BLaER1 treated with 17β-estradiol and CSF1 and Interleukin-3, amounts not matched to agents 10 nM and 100 nM (cell line): ENCODE data around the gene CDON.

Experiments
- H3K27ac ChIP-seq, 11 experiments: shearing (Covaris generic); formaldehyde crosslinking; 2 replicates each; pipeline ENCODE4 v1.8.1; 2022
- H3K27me3 ChIP-seq, 11 experiments: shearing (Covaris generic); formaldehyde crosslinking; 2 replicates each; pipeline ENCODE4 v1.8.1; 2022
- H3K36me3 ChIP-seq, 11 experiments: shearing (Covaris generic); formaldehyde crosslinking; 2 replicates each; pipeline ENCODE4 v1.8.1; 2022
- H3K4me1 ChIP-seq, 10 experiments: shearing (Covaris generic); formaldehyde crosslinking; 2 replicates each; pipeline ENCODE4 v1.8.1; 2022
- H3K4me2 ChIP-seq, 11 experiments: shearing (Covaris generic); formaldehyde crosslinking; 2 replicates each; pipeline ENCODE4 v1.8.1; 2022
- H3K4me3 ChIP-seq, 10 experiments: shearing (Covaris generic); formaldehyde crosslinking; 2 replicates each; pipeline ENCODE4 v1.8.1; 2022
- H3K9ac ChIP-seq, 11 experiments: shearing (Covaris generic); formaldehyde crosslinking; 2 replicates each; pipeline ENCODE4 v1.8.1; 2022
- H3K9me3 ChIP-seq, 11 experiments: shearing (Covaris generic); formaldehyde crosslinking; replicated peaks in 1 of 11; 2 replicates each; pipeline ENCODE4 v1.8.1; 2022
- H4K20me1 ChIP-seq, 11 experiments: shearing (Covaris generic); formaldehyde crosslinking; 2 replicates each; pipeline ENCODE4 v1.8.1; 2022
- Cebpa-rat ChIP-seq, 11 experiments: shearing (Covaris generic); IDR thresholded peaks; 2 replicates each; pipeline ENCODE4 v1.8.1; 2022

CDON gene

GRCh38 chr11:126104420-126104819 is 41.8 kb upstream of the CDON start:
- Histone ChIP-seq H4K20me1 (no peaks in the 10 kb centered on the region; a peak in 1 of 22 replicates), H3K4me1 (peaks cover 0 to 35% (median 20%) of the 10 kb centered on the region in 10 experiments; a peak in 14 of 20 replicates), H3K4me3 (no peak overlapping the region), H3K9ac (no peak overlapping the region), H3K27me3 (no peaks in the 10 kb centered on the region), H3K36me3 (no peaks in the 10 kb centered on the region), H3K4me2 (peak overlapping the region in 8 of 11 experiments; percentile 34 to 80 (median 66); a peak in 15 of 22 replicates), H3K9me3 (no peaks in the 10 kb centered on the region), H3K27ac (no peak overlapping the region)
- no peak for TF ChIP-seq Cebpa-rat (IDR thresholded peaks at IDR 0.05)

GRCh38 chr11:126103150-126103549 is 40.5 kb upstream of the CDON start:
- no peak overlapping the region for H3K9ac ChIP-seq
- no peak for TF ChIP-seq Cebpa-rat (IDR thresholded peaks at IDR 0.05)
- H3K4me3 ChIP-seq = no peak overlapping the region
- H3K27me3 ChIP-seq = no peaks in the 10 kb centered on the region
- H3K4me1 ChIP-seq = peaks cover 0 to 35% (median 20%) of the 10 kb centered on the region in 10 experiments; a peak in 14 of 20 replicates
- no peak overlapping the region for H3K27ac ChIP-seq
- no peaks in the 10 kb centered on the region for H3K9me3 ChIP-seq
- no peaks in the 10 kb centered on the region for H3K36me3 ChIP-seq
- H3K4me2 ChIP-seq = no peak overlapping the region; a peak in 1 of 22 replicates
- no peaks in the 10 kb centered on the region; a peak in 1 of 22 replicates for H4K20me1 ChIP-seq

- H3K9me3 ChIP-seq = no peaks in the 10 kb centered on the region
- H3K4me1 ChIP-seq = peaks cover 0 to 35% (median 20%) of the 10 kb centered on the region in 10 experiments; a peak in 14 of 20 replicates
- no peaks in the 10 kb centered on the region for H3K27me3 ChIP-seq
- no peaks in the 10 kb centered on the region; a peak in 1 of 22 replicates for H4K20me1 ChIP-seq
- no peak overlapping the region; a peak in 1 of 22 replicates for H3K4me2 ChIP-seq
- H3K4me3 ChIP-seq = no peak overlapping the region
- TF ChIP-seq Cebpa-rat (IDR thresholded peaks at IDR 0.05) = no peak
- no peaks in the 10 kb centered on the region for H3K36me3 ChIP-seq
- H3K27ac ChIP-seq = no peak overlapping the region
- H3K9ac ChIP-seq = no peak overlapping the region
These were observed 39.8 kb upstream of the CDON start for GRCh38 chr11:126102436-126102981.

GRCh38 chr11:126101930-126102283 is 39.2 kb upstream of the CDON start:
- Histone ChIP-seq H3K27ac (no peak overlapping the region), H3K4me2 (no peak overlapping the region), H4K20me1 (no peaks in the 10 kb centered on the region; a peak in 1 of 22 replicates), H3K4me3 (no peak overlapping the region), H3K27me3 (no peaks in the 10 kb centered on the region), H3K36me3 (no peaks in the 10 kb centered on the region), H3K4me1 (peaks cover 0 to 35% (median 20%) of the 10 kb centered on the region in 10 experiments; a peak in 14 of 20 replicates), H3K9me3 (no peaks in the 10 kb centered on the region), H3K9ac (no peak overlapping the region)
- no peak for TF ChIP-seq Cebpa-rat (IDR thresholded peaks at IDR 0.05)

- no peak for TF ChIP-seq Cebpa-rat (IDR thresholded peaks at IDR 0.05)
- Histone ChIP-seq H3K27me3 (no peaks in the 10 kb centered on the region), H3K27ac (no peak overlapping the region), H3K9ac (no peak overlapping the region), H3K4me3 (no peak overlapping the region), H3K4me1 (peaks cover 0 to 35% (median 20%) of the 10 kb centered on the region in 10 experiments; a peak in 14 of 20 replicates), H3K36me3 (no peaks in the 10 kb centered on the region), H3K4me2 (no peak overlapping the region), H4K20me1 (no peaks in the 10 kb centered on the region; a peak in 1 of 22 replicates), H3K9me3 (no peaks in the 10 kb centered on the region)
These were observed 38.7 kb upstream of the CDON start for GRCh38 chr11:126101251-126101929.

GRCh38 chr11:126100716-126101115 is 38.0 kb upstream of the CDON start:
- no peaks in the 10 kb centered on the region for H3K27me3 ChIP-seq
- TF ChIP-seq Cebpa-rat (IDR thresholded peaks at IDR 0.05) = no peak
- H3K4me1 ChIP-seq = peaks cover 0 to 29% (median 16%) of the 10 kb centered on the region in 10 experiments; a peak in 14 of 20 replicates
- H4K20me1 ChIP-seq = no peaks in the 10 kb centered on the region; a peak in 1 of 22 replicates
- no peak overlapping the region for H3K4me3 ChIP-seq
- no peaks in the 10 kb centered on the region for H3K9me3 ChIP-seq
- H3K27ac ChIP-seq = no peak overlapping the region
- H3K36me3 ChIP-seq = no peaks in the 10 kb centered on the region
- H3K9ac ChIP-seq = no peak overlapping the region
- no peak overlapping the region for H3K4me2 ChIP-seq

- Histone ChIP-seq H3K9ac (no peak overlapping the region), H3K4me2 (no peak overlapping the region), H3K9me3 (no peaks in the 10 kb centered on the region), H3K4me1 (0 out of 20 replicates have a peak, but pooled peaks cover 0 to 5% (median 0%) of the 10 kb centered on the region in 10 experiments), H3K27me3 (no peaks in the 10 kb centered on the region), H3K27ac (no peak overlapping the region), H3K4me3 (no peak overlapping the region), H4K20me1 (no peaks in the 10 kb centered on the region), H3K36me3 (no peaks in the 10 kb centered on the region)
- TF ChIP-seq Cebpa-rat (IDR thresholded peaks at IDR 0.05) = no peak
These were observed 35.6 kb upstream of the CDON start for GRCh38 chr11:126098204-126098769.

- H3K36me3 ChIP-seq = no peaks in the 10 kb centered on the region
These were observed 33.1 kb upstream of the CDON start for GRCh38 chr11:126095745-126096144.

GRCh38 chr11:126090452-126090851 is 27.8 kb upstream of the CDON start:
- Histone ChIP-seq H3K36me3 (no peaks in the 10 kb centered on the region), H3K9ac (no peak overlapping the region), H3K4me2 (no peak overlapping the region), H4K20me1 (no peaks in the 10 kb centered on the region), H3K27ac (no peak overlapping the region), H3K4me1 (peaks cover 0 to 13% (median 7%) of the 10 kb centered on the region in 10 experiments; a peak in 10 of 20 replicates), H3K4me3 (no peak overlapping the region), H3K27me3 (no peaks in the 10 kb centered on the region), H3K9me3 (peaks cover 0 to 9% (median 0%) of the 10 kb centered on the region in 11 experiments; a peak in 4 of 22 replicates)
- TF ChIP-seq Cebpa-rat (IDR thresholded peaks at IDR 0.05) = no peak

More at GRCh38 chr11:126095745-126096144, 33.1 kb upstream of the CDON start:
- no peaks in the 10 kb centered on the region for H3K4me1 ChIP-seq
- H3K27me3 ChIP-seq = no peaks in the 10 kb centered on the region
- no peak overlapping the region for H3K4me3 ChIP-seq
- no peak overlapping the region for H3K9ac ChIP-seq
- no peaks in the 10 kb centered on the region for H3K9me3 ChIP-seq
- H3K27ac ChIP-seq = no peak overlapping the region
- no peaks in the 10 kb centered on the region for H4K20me1 ChIP-seq
- H3K4me2 ChIP-seq = no peak overlapping the region
- no peak for TF ChIP-seq Cebpa-rat (IDR thresholded peaks at IDR 0.05)
